GM12878 (cell line): ENCODE data around the gene ELAVL1. TPM values are rescaled to one million over a fixed set of nuclear protein-coding genes. Genes with fewer than 3 reads are reported as not detected.

ENCODE experiments used
- BHLHE40 ChIP-seq, 2 experiments: fragments of 450-650 bp in 1 of 2; IDR thresholded peaks; 2 replicates each; pipeline ENCODE4 v1.6.1; 2011 to 2017; ENCODE audit warnings: low read depth in 2 of 2, borderline replicate concordance in 1 of 2, improper control_type of control experiment in 1 of 2, low read length in 1 of 2, mild to moderate bottlenecking in 1 of 2
- FOS ChIP-seq: IDR thresholded peaks from 3 replicates; pipeline ENCODE4 v1.6.1; 2011; ENCODE audit warnings: borderline replicate concordance; ENCODE audit not compliant: insufficient read length; ENCODE audit errors: extremely low read depth
- GABPA ChIP-seq: IDR thresholded peaks from 2 replicates; pipeline ENCODE4 v1.6.1; 2014; ENCODE audit warnings: antibody characterized with exemption, low read depth, mild to moderate bottlenecking, inconsistent platforms
- MTA3 ChIP-seq: IDR thresholded peaks from 2 replicates; pipeline ENCODE4 v1.6.1; 2012; ENCODE audit warnings: low read length, inconsistent platforms, borderline replicate concordance
- NBN ChIP-seq: fragments of 450-650 bp; IDR thresholded peaks from 2 replicates; pipeline ENCODE4 v1.6.1; 2016
- PAX8 ChIP-seq: fragments of 450-650 bp; IDR thresholded peaks from 2 replicates; pipeline ENCODE4 v1.6.1; 2017; ENCODE audit warnings: mild to moderate bottlenecking, moderate library complexity
- SREBF1 ChIP-seq: IDR thresholded peaks from 2 replicates; pipeline ENCODE4 v1.6.1; 2012; ENCODE audit warnings: mild to moderate bottlenecking, low read length
- ZNF217 ChIP-seq: fragments of 450-650 bp; IDR thresholded peaks from 2 replicates; pipeline ENCODE4 v1.6.1; 2017; ENCODE audit warnings: antibody characterized with exemption, mild to moderate bottlenecking
- polyA plus RNA-seq, 11 experiments: library from polyadenylated mRNA; depleted of rRNA in 4 of 11; unstranded in 6 of 11; stranded (reverse) in 5 of 11; fragments of >200 nt; fragmentation: Nextera tagmentation in 4 of 11; fragmentation: Illumina TruSeq in 1 of 11; extraction: Ambion mirVana in 4 of 11; extraction: Trizol in 1 of 11; gene quantifications; 1 replicate in 1 of 11; 2 replicates in 10 of 11; pipeline versions ENCODE4 v1.2.1 to v1.2.3, GENCODE V29; 2011 to 2016; ENCODE audit warnings: inconsistent platforms in 2 of 11, missing spikeins in 2 of 11, low read depth in 1 of 11
- total RNA-seq, 4 experiments: library from RNA; depleted of rRNA in 3 of 4; stranded (reverse); fragments of >200 nt in 3 of 4; fragmentation: Illumina TruSeq in 1 of 4; extraction: Trizol in 1 of 4; gene quantifications; 2 replicates each; pipeline versions ENCODE4 v1.2.1 to v1.2.3, GENCODE V29; 2013 to 2021
- TF ChIP-seq, protein P1 (sequence below): fragments of 450-650 bp; IDR thresholded peaks from 2 replicates; pipeline ENCODE4 v1.6.1; 2017; ENCODE audit warnings: mild to moderate bottlenecking
- TF ChIP-seq, protein P2 (sequence below): IDR thresholded peaks from 2 replicates; pipeline ENCODE4 v1.6.1; 2011; ENCODE audit warnings: borderline replicate concordance, low read depth, mild to moderate bottlenecking, moderate library complexity, mixed read lengths, low read length; ENCODE audit not compliant: insufficient read depth; ENCODE audit errors: extremely low read length
- TF ChIP-seq, protein P3 (sequence below): fragments of 450-650 bp; formaldehyde crosslinking; IDR thresholded peaks from 2 replicates; pipeline ENCODE4 v1.4.0; 2022; ENCODE audit warnings: mild to moderate bottlenecking, moderate library complexity
- TF ChIP-seq, protein P4 (sequence below): fragments of 450-650 bp; IDR thresholded peaks from 2 replicates; pipeline ENCODE4 v1.6.1; 2017; ENCODE audit warnings: antibody characterized with exemption, mild to moderate bottlenecking, moderate library complexity
- TF ChIP-seq, protein P5 (sequence below): fragments of 450-650 bp; formaldehyde crosslinking; IDR thresholded peaks from 2 replicates; pipeline ENCODE4 v1.4.0; 2020; ENCODE audit warnings: mild to moderate bottlenecking, moderate library complexity
- TF ChIP-seq, protein P6 (sequence below): fragments of 450-650 bp; IDR thresholded peaks from 2 replicates; pipeline ENCODE4 v1.6.1; 2016; ENCODE audit warnings: mild to moderate bottlenecking

The ELAVL1 gene
- total and polyA plus RNA-seq, 10 of the 15 experiments (the other 5 are each of a cell fraction or from before 2014, with no cell fraction given) = 7.4 to 155 (median 70.3) TPM

DNA sequence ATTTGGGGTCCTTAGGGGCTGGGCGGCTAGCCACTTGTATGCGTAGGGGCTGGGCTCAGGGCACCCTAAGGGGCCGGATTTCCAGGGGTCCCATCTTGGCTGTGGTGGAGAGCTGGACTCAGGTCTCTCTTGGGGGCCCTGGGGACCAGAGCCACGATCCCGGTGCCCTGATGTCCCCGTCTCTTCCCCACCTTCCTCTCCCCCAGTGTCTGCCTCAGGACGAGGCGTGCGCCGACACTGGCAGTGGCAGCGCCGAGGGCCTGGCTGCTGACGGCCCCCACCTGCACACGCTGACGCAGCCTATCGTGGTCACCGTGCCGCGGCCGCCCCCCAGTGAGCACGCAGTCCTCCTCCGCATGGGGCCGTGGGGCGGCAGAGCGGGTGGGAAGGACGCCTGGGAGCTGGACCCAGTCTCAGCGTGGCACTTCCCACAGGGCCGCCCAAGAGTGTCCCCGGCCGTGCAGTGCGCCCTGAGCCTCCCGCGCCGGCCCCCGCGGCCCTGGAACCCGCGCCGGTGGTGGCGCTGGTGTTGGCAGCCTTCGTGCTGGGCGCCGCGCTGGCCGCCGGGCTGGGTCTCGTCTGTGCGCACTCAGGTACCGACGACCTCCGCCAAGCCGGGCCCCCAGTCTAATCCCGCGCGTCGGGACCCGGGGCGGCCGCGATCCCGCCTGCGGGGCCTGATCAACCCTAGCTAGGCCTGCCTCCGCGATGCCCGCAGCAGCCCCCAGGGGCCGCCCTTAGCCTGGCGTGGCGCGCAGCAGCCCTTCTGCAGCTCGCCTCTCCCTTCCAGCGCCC, 88.0 kb downstream of the ELAVL1 start (continued):
- TF ChIP-seq SREBF1 (no peak), PAX8 (no peak), GABPA (no peak), NBN (no peak), FOS (no peak), ZNF217 (no peak), BHLHE40 (IDR thresholded peaks at IDR 0.05; ENCODE audit: borderline replicate concordance in 1 of 2, low read depth in 2 of 2, low read length in 1 of 2) (peak in 1 of 2 experiments; percentile 17; a peak in 1 of 4 replicates), MTA3 (no peak)
- TF ChIP-seq, protein P1, sequence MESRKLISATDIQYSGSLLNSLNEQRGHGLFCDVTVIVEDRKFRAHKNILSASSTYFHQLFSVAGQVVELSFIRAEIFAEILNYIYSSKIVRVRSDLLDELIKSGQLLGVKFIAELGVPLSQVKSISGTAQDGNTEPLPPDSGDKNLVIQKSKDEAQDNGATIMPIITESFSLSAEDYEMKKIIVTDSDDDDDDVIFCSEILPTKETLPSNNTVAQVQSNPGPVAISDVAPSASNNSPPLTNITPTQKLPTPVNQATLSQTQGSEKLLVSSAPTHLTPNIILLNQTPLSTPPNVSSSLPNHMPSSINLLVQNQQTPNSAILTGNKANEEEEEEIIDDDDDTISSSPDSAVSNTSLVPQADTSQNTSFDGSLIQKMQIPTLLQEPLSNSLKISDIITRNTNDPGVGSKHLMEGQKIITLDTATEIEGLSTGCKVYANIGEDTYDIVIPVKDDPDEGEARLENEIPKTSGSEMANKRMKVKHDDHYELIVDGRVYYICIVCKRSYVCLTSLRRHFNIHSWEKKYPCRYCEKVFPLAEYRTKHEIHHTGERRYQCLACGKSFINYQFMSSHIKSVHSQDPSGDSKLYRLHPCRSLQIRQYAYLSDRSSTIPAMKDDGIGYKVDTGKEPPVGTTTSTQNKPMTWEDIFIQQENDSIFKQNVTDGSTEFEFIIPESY = no peak
- TF ChIP-seq, protein P2, sequence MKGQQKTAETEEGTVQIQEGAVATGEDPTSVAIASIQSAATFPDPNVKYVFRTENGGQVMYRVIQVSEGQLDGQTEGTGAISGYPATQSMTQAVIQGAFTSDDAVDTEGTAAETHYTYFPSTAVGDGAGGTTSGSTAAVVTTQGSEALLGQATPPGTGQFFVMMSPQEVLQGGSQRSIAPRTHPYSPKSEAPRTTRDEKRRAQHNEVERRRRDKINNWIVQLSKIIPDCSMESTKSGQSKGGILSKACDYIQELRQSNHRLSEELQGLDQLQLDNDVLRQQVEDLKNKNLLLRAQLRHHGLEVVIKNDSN = no peak
- TF ChIP-seq, protein P3, sequence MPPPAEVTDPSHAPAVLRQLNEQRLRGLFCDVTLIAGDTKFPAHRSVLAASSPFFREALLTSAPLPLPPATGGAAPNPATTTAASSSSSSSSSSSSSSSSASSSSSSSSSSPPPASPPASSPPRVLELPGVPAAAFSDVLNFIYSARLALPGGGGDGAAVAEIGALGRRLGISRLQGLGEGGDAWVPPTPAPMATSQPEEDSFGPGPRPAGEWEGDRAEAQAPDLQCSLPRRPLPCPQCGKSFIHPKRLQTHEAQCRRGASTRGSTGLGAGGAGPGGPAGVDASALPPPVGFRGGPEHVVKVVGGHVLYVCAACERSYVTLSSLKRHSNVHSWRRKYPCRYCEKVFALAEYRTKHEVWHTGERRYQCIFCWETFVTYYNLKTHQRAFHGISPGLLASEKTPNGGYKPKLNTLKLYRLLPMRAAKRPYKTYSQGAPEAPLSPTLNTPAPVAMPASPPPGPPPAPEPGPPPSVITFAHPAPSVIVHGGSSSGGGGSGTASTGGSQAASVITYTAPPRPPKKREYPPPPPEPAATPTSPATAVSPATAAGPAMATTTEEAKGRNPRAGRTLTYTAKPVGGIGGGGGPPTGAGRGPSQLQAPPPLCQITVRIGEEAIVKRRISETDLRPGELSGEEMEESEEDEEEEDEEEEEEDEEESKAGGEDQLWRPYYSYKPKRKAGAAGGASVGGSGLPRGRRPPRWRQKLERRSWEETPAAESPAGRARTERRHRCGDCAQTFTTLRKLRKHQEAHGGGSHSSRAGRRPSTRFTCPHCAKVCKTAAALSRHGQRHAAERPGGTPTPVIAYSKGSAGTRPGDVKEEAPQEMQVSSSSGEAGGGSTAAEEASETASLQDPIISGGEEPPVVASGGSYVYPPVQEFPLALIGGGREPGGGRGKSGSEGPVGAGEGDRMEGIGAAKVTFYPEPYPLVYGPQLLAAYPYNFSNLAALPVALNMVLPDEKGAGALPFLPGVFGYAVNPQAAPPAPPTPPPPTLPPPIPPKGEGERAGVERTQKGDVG (CRISPR knock-in tag) = no peak
- TF ChIP-seq, protein P4, sequence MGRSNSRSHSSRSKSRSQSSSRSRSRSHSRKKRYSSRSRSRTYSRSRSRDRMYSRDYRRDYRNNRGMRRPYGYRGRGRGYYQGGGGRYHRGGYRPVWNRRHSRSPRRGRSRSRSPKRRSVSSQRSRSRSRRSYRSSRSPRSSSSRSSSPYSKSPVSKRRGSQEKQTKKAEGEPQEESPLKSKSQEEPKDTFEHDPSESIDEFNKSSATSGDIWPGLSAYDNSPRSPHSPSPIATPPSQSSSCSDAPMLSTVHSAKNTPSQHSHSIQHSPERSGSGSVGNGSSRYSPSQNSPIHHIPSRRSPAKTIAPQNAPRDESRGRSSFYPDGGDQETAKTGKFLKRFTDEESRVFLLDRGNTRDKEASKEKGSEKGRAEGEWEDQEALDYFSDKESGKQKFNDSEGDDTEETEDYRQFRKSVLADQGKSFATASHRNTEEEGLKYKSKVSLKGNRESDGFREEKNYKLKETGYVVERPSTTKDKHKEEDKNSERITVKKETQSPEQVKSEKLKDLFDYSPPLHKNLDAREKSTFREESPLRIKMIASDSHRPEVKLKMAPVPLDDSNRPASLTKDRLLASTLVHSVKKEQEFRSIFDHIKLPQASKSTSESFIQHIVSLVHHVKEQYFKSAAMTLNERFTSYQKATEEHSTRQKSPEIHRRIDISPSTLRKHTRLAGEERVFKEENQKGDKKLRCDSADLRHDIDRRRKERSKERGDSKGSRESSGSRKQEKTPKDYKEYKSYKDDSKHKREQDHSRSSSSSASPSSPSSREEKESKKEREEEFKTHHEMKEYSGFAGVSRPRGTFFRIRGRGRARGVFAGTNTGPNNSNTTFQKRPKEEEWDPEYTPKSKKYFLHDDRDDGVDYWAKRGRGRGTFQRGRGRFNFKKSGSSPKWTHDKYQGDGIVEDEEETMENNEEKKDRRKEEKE = no peak
- TF ChIP-seq, protein P5, sequence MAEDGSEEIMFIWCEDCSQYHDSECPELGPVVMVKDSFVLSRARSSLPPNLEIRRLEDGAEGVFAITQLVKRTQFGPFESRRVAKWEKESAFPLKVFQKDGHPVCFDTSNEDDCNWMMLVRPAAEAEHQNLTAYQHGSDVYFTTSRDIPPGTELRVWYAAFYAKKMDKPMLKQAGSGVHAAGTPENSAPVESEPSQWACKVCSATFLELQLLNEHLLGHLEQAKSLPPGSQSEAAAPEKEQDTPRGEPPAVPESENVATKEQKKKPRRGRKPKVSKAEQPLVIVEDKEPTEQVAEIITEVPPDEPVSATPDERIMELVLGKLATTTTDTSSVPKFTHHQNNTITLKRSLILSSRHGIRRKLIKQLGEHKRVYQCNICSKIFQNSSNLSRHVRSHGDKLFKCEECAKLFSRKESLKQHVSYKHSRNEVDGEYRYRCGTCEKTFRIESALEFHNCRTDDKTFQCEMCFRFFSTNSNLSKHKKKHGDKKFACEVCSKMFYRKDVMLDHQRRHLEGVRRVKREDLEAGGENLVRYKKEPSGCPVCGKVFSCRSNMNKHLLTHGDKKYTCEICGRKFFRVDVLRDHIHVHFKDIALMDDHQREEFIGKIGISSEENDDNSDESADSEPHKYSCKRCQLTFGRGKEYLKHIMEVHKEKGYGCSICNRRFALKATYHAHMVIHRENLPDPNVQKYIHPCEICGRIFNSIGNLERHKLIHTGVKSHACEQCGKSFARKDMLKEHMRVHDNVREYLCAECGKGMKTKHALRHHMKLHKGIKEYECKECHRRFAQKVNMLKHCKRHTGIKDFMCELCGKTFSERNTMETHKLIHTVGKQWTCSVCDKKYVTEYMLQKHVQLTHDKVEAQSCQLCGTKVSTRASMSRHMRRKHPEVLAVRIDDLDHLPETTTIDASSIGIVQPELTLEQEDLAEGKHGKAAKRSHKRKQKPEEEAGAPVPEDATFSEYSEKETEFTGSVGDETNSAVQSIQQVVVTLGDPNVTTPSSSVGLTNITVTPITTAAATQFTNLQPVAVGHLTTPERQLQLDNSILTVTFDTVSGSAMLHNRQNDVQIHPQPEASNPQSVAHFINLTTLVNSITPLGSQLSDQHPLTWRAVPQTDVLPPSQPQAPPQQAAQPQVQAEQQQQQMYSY (CRISPR knock-in tag) = no peak
- TF ChIP-seq, protein P6, sequence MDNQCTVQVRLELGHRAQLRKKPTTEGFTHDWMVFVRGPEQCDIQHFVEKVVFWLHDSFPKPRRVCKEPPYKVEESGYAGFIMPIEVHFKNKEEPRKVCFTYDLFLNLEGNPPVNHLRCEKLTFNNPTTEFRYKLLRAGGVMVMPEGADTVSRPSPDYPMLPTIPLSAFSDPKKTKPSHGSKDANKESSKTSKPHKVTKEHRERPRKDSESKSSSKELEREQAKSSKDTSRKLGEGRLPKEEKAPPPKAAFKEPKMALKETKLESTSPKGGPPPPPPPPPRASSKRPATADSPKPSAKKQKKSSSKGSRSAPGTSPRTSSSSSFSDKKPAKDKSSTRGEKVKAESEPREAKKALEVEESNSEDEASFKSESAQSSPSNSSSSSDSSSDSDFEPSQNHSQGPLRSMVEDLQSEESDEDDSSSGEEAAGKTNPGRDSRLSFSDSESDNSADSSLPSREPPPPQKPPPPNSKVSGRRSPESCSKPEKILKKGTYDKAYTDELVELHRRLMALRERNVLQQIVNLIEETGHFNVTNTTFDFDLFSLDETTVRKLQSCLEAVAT = no peak
